PFSK-1 (cell line): ENCODE data around the gene VCP.

Experiments
- SIN3A ChIP-seq: IDR thresholded peaks from 2 replicates; pipeline ENCODE4 v1.6.1; 2012; ENCODE audit warnings: mild to moderate bottlenecking, low read length, moderate library complexity, borderline replicate concordance; ENCODE audit not compliant: insufficient read depth
- TAF1 ChIP-seq: IDR thresholded peaks from 2 replicates; pipeline ENCODE4 v1.6.1; 2012; ENCODE audit warnings: low read length, control low read depth, borderline replicate concordance; ENCODE audit not compliant: insufficient read depth

DNA sequence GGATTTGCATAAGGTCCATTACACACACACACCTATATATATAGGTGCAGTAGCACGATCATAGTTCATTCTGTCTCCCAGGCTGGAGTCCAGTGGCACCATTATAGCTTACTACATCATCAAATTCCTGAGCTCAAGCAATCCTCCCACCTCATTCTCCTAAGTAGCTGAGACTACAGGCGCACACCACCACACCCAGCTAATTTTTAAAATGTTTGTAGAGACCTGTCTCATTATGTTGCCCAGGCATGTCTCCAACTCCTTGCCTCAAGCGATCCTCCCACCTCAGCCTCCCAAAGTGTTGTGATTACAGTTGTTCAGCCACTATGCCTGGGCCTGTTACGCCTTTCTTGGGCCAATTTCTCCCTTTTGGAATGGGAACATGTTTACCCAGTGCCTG is 43.2 kb downstream of the VCP start:
- TF ChIP-seq TAF1 (no peak), SIN3A (no peak)
